Fibroblast of lung (primary cell): ENCODE results near the gene HIVEP3. TPM values are rescaled to one million over a fixed set of nuclear protein-coding genes. Genes with fewer than 3 reads are reported as not detected.

Experiments
- DNase-seq, 2 donors: peaks; one replicate each; pipeline versions ENCODE4 v3.0.0 to v3.0.0-alpha.2; 2010; ENCODE audit warnings: low read depth in 2 of 2
- H2AFZ ChIP-seq: 2 replicates; pipeline ENCODE4 v1.5.1; 2012; ENCODE audit warnings: low read length, control low read depth, inconsistent platforms
- H3K27ac ChIP-seq: 2 replicates; pipeline ENCODE4 v1.5.1; 2011; ENCODE audit warnings: low read length, control low read depth; ENCODE audit not compliant: insufficient read depth
- H3K27me3 ChIP-seq: 2 replicates; pipeline ENCODE4 v1.5.1; 2011; ENCODE audit warnings: mild to moderate bottlenecking, low read length; ENCODE audit not compliant: control insufficient read depth, insufficient read depth
- H3K36me3 ChIP-seq: 2 replicates; pipeline ENCODE4 v1.5.1; 2011; ENCODE audit warnings: low read length; ENCODE audit not compliant: control insufficient read depth, insufficient read depth
- H3K4me1 ChIP-seq: 2 replicates; pipeline ENCODE4 v1.5.1; 2011; ENCODE audit warnings: low read length; ENCODE audit not compliant: control insufficient read depth, insufficient read depth; ENCODE audit errors: extremely low read depth
- H3K4me2 ChIP-seq: 2 replicates; pipeline ENCODE4 v1.5.1; 2011; ENCODE audit warnings: low read length, control low read depth; ENCODE audit not compliant: insufficient read depth; ENCODE audit errors: extremely low read depth
- H3K4me3 ChIP-seq, 4 experiments: fragments of 200-600 bp in 1 of 4; sonication (generic) in 1 of 4; replicated peaks in 1 of 4; 2 replicates each; pipeline ENCODE4 v1.5.1; 2011 to 2016; ENCODE audit warnings: low read length in 4 of 4, low read depth in 3 of 4, mild to moderate bottlenecking in 3 of 4, control low read depth in 2 of 4, inconsistent platforms in 1 of 4, mixed read lengths in 1 of 4; ENCODE audit not compliant: insufficient read depth in 1 of 4; ENCODE audit errors: control extremely low read depth in 1 of 4
- H3K79me2 ChIP-seq: 2 replicates; pipeline ENCODE4 v1.5.1; 2012; ENCODE audit warnings: mild to moderate bottlenecking, low read length, inconsistent platforms; ENCODE audit not compliant: control insufficient read depth, insufficient read depth
- H3K9ac ChIP-seq: 2 replicates; pipeline ENCODE4 v1.5.1; 2011; ENCODE audit warnings: mild to moderate bottlenecking, low read length, control low read depth; ENCODE audit not compliant: insufficient read depth
- H3K9me3 ChIP-seq: 2 replicates; pipeline ENCODE4 v1.5.1; 2012; ENCODE audit warnings: low read depth, low read length; ENCODE audit not compliant: control insufficient read depth, insufficient read depth
- H4K20me1 ChIP-seq: 2 replicates; pipeline ENCODE4 v1.5.1; 2011; ENCODE audit warnings: low read length; ENCODE audit not compliant: control insufficient read depth, insufficient read depth; ENCODE audit errors: extremely low read depth
- EZH2 ChIP-seq: IDR thresholded peaks from 2 replicates; pipeline ENCODE4 v1.5.1; 2012; ENCODE audit warnings: low read length, control low read depth, mild to moderate bottlenecking; ENCODE audit errors: missing control alignments
- polyA plus RNA-seq, 2 donors: library from polyadenylated mRNA; depleted of rRNA in 1 of 2; stranded (reverse) in 1 of 2; unstranded in 1 of 2; fragments of >200 nt; gene quantifications; 2 replicates each; pipeline ENCODE4 v1.2.1, GENCODE V29; 2011 to 2012; ENCODE audit warnings: missing spikeins in 1 of 2
- total RNA-seq: library from RNA; depleted of rRNA; stranded (reverse); fragments of >200 nt; gene quantifications from 2 replicates; pipeline ENCODE4 v1.2.1, GENCODE V29; 2014
- TF ChIP-seq, protein P1 (sequence below), 2 donors: IDR thresholded peaks in 1 of 2; conservative IDR thresholded peaks in 1 of 2; 1 replicate in 1 of 2; 2 replicates in 1 of 2; pipeline ENCODE4 v1.5.1; 2011 to 2012; ENCODE audit warnings: low read length in 2 of 2, control low read depth in 1 of 2, inconsistent platforms in 1 of 2, low read depth in 1 of 2, mild to moderate bottlenecking in 1 of 2

The HIVEP3 gene
- total and polyA plus RNA-seq, 2 donors (not counting 1 experiment from before 2014, with no cell fraction given), result 0.83 to 3.2 TPM

DNA sequence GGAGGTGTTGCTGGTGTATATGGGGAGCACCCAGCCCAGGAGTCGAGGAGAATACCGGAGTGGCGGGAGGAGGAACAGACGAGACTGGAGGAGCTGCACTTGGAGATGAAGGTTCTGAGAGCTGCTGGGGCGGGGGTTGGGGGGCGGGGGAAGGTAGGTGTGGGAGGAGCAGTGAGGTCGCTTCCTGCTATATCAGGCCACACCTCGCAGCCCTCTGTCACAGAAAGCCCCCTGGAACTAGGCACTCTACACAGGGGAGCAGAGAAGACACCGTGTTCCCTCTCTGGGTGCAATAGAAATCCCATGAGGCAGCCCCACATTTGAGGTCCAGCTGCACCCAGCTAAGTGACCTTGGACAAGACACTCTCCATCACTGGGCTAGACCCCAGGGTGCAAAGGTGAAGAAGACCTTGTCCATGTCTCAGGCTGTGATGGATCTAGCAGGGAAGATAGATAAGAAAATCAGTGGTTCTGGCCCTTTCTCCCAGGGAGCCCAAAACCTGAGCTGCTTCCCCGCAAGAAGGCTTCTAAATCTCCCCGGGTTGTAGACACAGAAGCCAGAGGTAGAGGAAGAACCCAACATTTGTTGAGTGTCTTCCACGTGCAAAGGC, 278.5 kb downstream of the HIVEP3 start:
- H3K9me3 ChIP-seq, result no peaks in the 10 kb centered on the region
- no peaks in the 10 kb centered on the region for H3K79me2 ChIP-seq
- DNase-seq, result no peak
- H3K4me3 ChIP-seq, result no peak overlapping the region
- H3K27me3 ChIP-seq, result no peaks in the 10 kb centered on the region
- H3K27ac ChIP-seq, result no peak overlapping the region
- no peak overlapping the region for H3K4me2 ChIP-seq
- no peak overlapping the region for H2AFZ ChIP-seq
- no peaks in the 10 kb centered on the region for H3K36me3 ChIP-seq
- H3K4me1 ChIP-seq, result no peaks in the 10 kb centered on the region
- H3K9ac ChIP-seq, result no peak overlapping the region
- no peak for TF ChIP-seq EZH2
- TF ChIP-seq, protein P1, sequence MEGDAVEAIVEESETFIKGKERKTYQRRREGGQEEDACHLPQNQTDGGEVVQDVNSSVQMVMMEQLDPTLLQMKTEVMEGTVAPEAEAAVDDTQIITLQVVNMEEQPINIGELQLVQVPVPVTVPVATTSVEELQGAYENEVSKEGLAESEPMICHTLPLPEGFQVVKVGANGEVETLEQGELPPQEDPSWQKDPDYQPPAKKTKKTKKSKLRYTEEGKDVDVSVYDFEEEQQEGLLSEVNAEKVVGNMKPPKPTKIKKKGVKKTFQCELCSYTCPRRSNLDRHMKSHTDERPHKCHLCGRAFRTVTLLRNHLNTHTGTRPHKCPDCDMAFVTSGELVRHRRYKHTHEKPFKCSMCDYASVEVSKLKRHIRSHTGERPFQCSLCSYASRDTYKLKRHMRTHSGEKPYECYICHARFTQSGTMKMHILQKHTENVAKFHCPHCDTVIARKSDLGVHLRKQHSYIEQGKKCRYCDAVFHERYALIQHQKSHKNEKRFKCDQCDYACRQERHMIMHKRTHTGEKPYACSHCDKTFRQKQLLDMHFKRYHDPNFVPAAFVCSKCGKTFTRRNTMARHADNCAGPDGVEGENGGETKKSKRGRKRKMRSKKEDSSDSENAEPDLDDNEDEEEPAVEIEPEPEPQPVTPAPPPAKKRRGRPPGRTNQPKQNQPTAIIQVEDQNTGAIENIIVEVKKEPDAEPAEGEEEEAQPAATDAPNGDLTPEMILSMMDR (conservative IDR thresholded peaks at IDR 0.05 in 1 of 2, IDR thresholded peaks at IDR 0.05 in 1 of 2; ENCODE audit: low read depth in 1 of 2, low read length in 2 of 2), result no peak
- H4K20me1 ChIP-seq, result no peaks in the 10 kb centered on the region

DNA sequence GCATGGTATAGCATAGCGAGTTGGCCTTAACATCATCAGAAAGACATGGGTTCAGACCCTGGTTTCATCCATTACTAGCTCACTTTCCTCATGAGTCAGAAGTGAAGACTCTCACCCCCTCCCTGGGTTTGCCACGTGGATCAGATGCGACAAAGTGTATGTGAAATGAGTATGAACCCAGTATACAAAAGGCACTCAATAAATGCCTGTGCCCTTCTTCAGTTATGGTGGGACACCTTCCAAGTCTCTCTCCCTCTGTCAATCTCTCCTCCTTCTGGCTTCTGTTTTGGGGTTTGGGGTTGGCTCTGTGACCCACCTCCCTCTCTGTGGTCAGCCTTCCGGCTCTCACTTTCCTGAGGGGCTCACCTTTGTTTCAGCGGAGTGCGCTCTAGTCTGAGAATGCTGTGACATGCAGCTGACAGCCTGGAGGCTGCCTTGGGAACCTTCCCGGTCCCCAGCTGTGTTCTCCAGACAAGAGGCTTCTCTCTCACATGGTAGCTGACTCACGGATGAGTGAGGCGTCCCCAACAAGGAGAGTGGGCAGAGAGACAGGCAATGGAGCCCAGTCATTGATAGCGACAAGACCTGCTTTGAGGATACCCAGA, 279.3 kb downstream of the HIVEP3 start:
- no peak overlapping the region for H2AFZ ChIP-seq
- H3K79me2 ChIP-seq, result no peaks in the 10 kb centered on the region
- no peaks in the 10 kb centered on the region for H3K9me3 ChIP-seq
- TF ChIP-seq, protein P1 (conservative IDR thresholded peaks at IDR 0.05 in 1 of 2, IDR thresholded peaks at IDR 0.05 in 1 of 2; ENCODE audit: low read depth in 1 of 2, low read length in 2 of 2), result peak in 1 of 2 donors; percentile 0
- no peak for TF ChIP-seq EZH2
- no peaks in the 10 kb centered on the region for H3K36me3 ChIP-seq
- no peak overlapping the region for H3K4me2 ChIP-seq
- H3K27ac ChIP-seq, result no peak overlapping the region
- no peaks in the 10 kb centered on the region for H4K20me1 ChIP-seq
- no peaks in the 10 kb centered on the region for H3K4me1 ChIP-seq
- no peak overlapping the region for H3K4me3 ChIP-seq
- no peaks in the 10 kb centered on the region for H3K27me3 ChIP-seq
- peak; percentile 63 to 89 for DNase-seq
- H3K9ac ChIP-seq, result no peak overlapping the region

DNA sequence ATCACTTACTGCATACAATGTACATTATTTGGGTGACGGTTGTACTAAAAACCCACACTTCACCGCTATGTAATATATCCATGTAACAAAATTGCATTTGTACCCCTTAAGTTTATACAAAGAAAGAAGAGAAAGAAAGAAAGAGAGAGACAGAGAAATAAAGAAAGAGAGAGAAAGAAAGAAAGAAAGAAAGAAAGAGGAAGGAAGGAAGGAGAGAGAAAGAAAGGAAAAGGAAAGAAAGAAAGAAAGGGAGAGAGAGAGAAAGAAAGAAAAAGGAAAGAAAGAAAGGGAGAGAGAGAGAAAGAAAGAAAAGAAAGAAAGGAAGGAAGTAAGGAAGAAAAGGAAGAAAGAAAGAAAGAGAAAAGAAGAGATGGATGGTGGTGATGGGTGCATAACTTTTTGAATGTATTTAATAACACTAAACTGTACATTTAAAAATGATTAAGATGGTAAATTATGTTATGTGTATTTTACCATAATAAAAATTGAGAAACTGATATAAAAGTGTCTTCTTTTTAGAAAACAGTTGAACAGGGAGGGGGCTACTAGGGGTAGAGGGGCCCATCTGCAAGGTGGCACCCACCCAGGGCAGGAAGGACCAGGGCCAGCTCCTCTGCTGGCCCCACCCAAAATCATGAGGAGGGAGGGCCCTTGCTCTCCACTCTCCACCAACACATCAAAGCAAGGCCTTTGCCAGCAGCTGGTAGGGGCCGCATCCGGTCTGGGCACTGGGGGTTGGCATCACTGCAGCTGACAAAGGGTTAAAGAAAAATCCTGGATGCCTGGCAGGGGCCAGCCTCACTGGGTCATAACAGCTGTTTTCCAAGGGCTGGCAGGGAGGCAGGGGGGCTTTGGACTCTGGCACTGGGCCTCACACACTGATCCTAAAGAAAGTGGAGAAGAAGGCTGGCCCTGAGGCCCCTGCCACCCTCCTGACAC, 280.4 kb downstream of the HIVEP3 start:
- H2AFZ ChIP-seq, result no peak overlapping the region
- no peak for DNase-seq
- no peaks in the 10 kb centered on the region for H4K20me1 ChIP-seq
- no peak overlapping the region for H3K4me3 ChIP-seq
- no peaks in the 10 kb centered on the region for H3K27me3 ChIP-seq
- no peak overlapping the region for H3K9ac ChIP-seq
- no peak overlapping the region for H3K27ac ChIP-seq
- no peaks in the 10 kb centered on the region for H3K79me2 ChIP-seq
- H3K4me1 ChIP-seq, result no peaks in the 10 kb centered on the region
- H3K36me3 ChIP-seq, result no peaks in the 10 kb centered on the region
- no peak for TF ChIP-seq EZH2
- TF ChIP-seq, protein P1 (conservative IDR thresholded peaks at IDR 0.05 in 1 of 2, IDR thresholded peaks at IDR 0.05 in 1 of 2; ENCODE audit: low read depth in 1 of 2, low read length in 2 of 2), result no peak
- no peak overlapping the region for H3K4me2 ChIP-seq
- H3K9me3 ChIP-seq, result no peaks in the 10 kb centered on the region
